Measurements from ENCODE around the gene KRTAP10-2. TPM values are rescaled to one million over a fixed set of nuclear protein-coding genes. Genes with fewer than 3 reads are reported as not detected.

KRTAP10-2 gene
- total RNA-seq, 2 experiments from 2014 or later, result not detected

- Histone ChIP-seq H3K4me2 (ENCODE audit: low read length) (no peak overlapping the region), H3K79me2 (ENCODE audit: insufficient read depth, low read depth, low read length) (no peaks in the 10 kb centered on the region), H3K9me2 (ENCODE audit: insufficient read depth, low read length) (no peaks in the 10 kb centered on the region), H3K9me3 (ENCODE audit: low read length) (no peaks in the 10 kb centered on the region; the same call in 1 of the 2 replicates), H3K27ac (ENCODE audit: low read depth, low read length, poor library complexity, severe bottlenecking) (no peak overlapping the region), H4K20me1 (ENCODE audit: insufficient read depth, low read length) (no peaks in the 10 kb centered on the region), H3K4me3 (ENCODE audit: low read depth, low read length, poor library complexity, severe bottlenecking) (no peak overlapping the region), H3K36me3 (ENCODE audit: insufficient read depth, low read length) (no peaks in the 10 kb centered on the region), H3K4me1 (ENCODE audit: insufficient read depth, low read length, poor library complexity, severe bottlenecking) (no peaks in the 10 kb centered on the region), H2AFZ (ENCODE audit: low read length) (no peak overlapping the region)
- ChIA-PET CTCF (ENCODE audit: unreplicated experiment) (no interaction called here), POLR2A (no interaction called here)
- no TSS peak for BruUV-seq (replicated peaks)
- intact Hi-C loops (cut with micrococcal nuclease; ENCODE audit: unreplicated experiment), result no loop called here
- no peak for DNase-seq (ENCODE audit: low spot score)
- no peak for TF ChIP-seq EZH2phosphoT487 (IDR thresholded peaks at IDR 0.05; ENCODE audit: borderline replicate concordance, low read depth, low read length)
- TF ChIP-seq CTCF (conservative IDR thresholded peaks at IDR 0.05; ENCODE audit: low read length), result no peak
These were observed 23.2 kb downstream of the KRTAP10-2 start for GRCh38 chr21:44527983-44528633.

GRCh38 chr21:44527156-44527982, 23.9 kb downstream of the KRTAP10-2 start:
- POLR2A ChIA-PET, result no interaction called here
- Histone ChIP-seq H3K4me3 (ENCODE audit: low read depth, low read length, poor library complexity, severe bottlenecking) (no peak overlapping the region), H3K9me3 (ENCODE audit: low read length) (no peaks in the 10 kb centered on the region; the same call in 1 of the 2 replicates), H3K79me2 (ENCODE audit: insufficient read depth, low read depth, low read length) (no peaks in the 10 kb centered on the region), H3K4me1 (ENCODE audit: insufficient read depth, low read length, poor library complexity, severe bottlenecking) (no peaks in the 10 kb centered on the region), H3K4me2 (ENCODE audit: low read length) (no peak overlapping the region), H3K9me2 (ENCODE audit: insufficient read depth, low read length) (no peaks in the 10 kb centered on the region), H3K36me3 (ENCODE audit: insufficient read depth, low read length) (no peaks in the 10 kb centered on the region), H3K27ac (ENCODE audit: low read depth, low read length, poor library complexity, severe bottlenecking) (no peak overlapping the region), H2AFZ (ENCODE audit: low read length) (no peak overlapping the region), H4K20me1 (ENCODE audit: insufficient read depth, low read length) (no peaks in the 10 kb centered on the region)
- DNase-seq (ENCODE audit: low spot score), result no peak
- intact Hi-C loops (cut with micrococcal nuclease; ENCODE audit: unreplicated experiment), result no loop called here
- TF ChIP-seq CTCF (conservative IDR thresholded peaks at IDR 0.05; ENCODE audit: low read length) (no peak), EZH2phosphoT487 (IDR thresholded peaks at IDR 0.05; ENCODE audit: borderline replicate concordance, low read depth, low read length) (no peak)
- no TSS peak for BruUV-seq (replicated peaks)
- CTCF ChIA-PET (ENCODE audit: unreplicated experiment), result no interaction called here
